Measurements from ENCODE around the gene KIF5C. TPM values are rescaled to one million over a fixed set of nuclear protein-coding genes. Genes with fewer than 3 reads are reported as not detected.

The KIF5C gene
- total RNA-seq, 1 donor from 2014 or later, result 63.1 TPM

- Mint-ChIP-seq H3K9me3 (no peaks in the 10 kb centered on the region), H3K4me3 (no peak overlapping the region), H3K27ac (peak overlapping the region; percentile 26), H3K4me1 (no peaks in the 10 kb centered on the region), H3K27me3 (ENCODE audit: insufficient read depth, low read depth) (peaks cover 7% of the 10 kb centered on the region), H3K36me3 (peaks cover 65% of the 10 kb centered on the region)
- Histone ChIP-seq H3K4me3 (no peak overlapping the region), H3K4me2 (no peak overlapping the region), H4K20me1 (ENCODE audit: low read depth) (peaks cover 14% of the 10 kb centered on the region), H2AFZ (replicated peaks) (no peak overlapping the region), H3K9me3 (ENCODE audit: low read depth) (no peaks in the 10 kb centered on the region), H3K27me3 (no peaks in the 10 kb centered on the region), H3K27ac (no peak overlapping the region), H3K36me3 (peaks cover 12% of the 10 kb centered on the region), H3K4me1 (no peaks in the 10 kb centered on the region), H3K79me2 (ENCODE audit: low read depth) (no peaks in the 10 kb centered on the region), H3F3A (ENCODE audit: low read depth) (no peaks in the 10 kb centered on the region), H3K9ac (no peak overlapping the region)
- TF ChIP-seq EZH2phosphoT487 (IDR thresholded peaks at IDR 0.05) (no peak), EZH2 (IDR thresholded peaks at IDR 0.05) (no peak), CTCF (IDR thresholded peaks at IDR 0.05) (no peak)
- no peak for DNase-seq (ENCODE audit: low spot score)
Observed at GRCh38 chr2:148959745-148960144, 84.7 kb downstream of the KIF5C start.

DNA sequence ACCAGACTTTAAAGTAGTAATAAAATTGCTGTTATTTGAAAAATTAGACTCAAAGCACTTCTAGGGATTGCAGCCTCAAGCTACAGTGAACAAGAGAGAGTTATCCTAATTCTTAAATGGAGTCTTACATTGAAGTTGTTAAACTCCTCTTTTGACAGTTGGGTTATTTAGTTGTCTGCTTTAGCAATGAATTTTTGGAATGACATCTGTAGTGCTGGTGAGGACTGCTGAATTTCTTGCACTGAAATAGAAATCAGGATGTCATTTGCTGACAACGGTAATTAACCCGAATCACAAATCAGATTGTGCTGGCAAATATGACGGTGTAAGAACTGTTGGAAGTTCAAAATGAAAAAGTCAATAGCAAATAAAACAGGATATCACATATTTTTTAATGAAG lies 85.5 kb downstream of the KIF5C start:
- peaks cover 12% of the 10 kb centered on the region for H3K36me3 ChIP-seq
- Mint-ChIP-seq H3K9me3 (no peaks in the 10 kb centered on the region), H3K27me3 (ENCODE audit: insufficient read depth, low read depth) (peaks cover 6% of the 10 kb centered on the region), H3K4me1 (no peaks in the 10 kb centered on the region), H3K36me3 (peaks cover 66% of the 10 kb centered on the region), H3K4me3 (no peak overlapping the region), H3K27ac (no peak overlapping the region)
- no peak overlapping the region for H3K27ac ChIP-seq
- no peaks in the 10 kb centered on the region for H3F3A ChIP-seq (ENCODE audit: low read depth)
- H3K4me1 ChIP-seq, result no peaks in the 10 kb centered on the region
- no peak overlapping the region for H3K4me3 ChIP-seq
- peaks cover 18% of the 10 kb centered on the region for H4K20me1 ChIP-seq (ENCODE audit: low read depth)
- DNase-seq (ENCODE audit: low spot score), result no peak
- H3K9me3 ChIP-seq (ENCODE audit: low read depth), result no peaks in the 10 kb centered on the region
- no peak overlapping the region for H3K4me2 ChIP-seq
- no peak overlapping the region for H2AFZ ChIP-seq (replicated peaks)
- TF ChIP-seq CTCF (IDR thresholded peaks at IDR 0.05), result no peak
- TF ChIP-seq EZH2 (IDR thresholded peaks at IDR 0.05), result no peak
- TF ChIP-seq EZH2phosphoT487 (IDR thresholded peaks at IDR 0.05), result no peak
- no peak overlapping the region for H3K9ac ChIP-seq
- H3K27me3 ChIP-seq, result no peaks in the 10 kb centered on the region
- H3K79me2 ChIP-seq (ENCODE audit: low read depth), result no peaks in the 10 kb centered on the region

GRCh38 chr2:148963461-148963860 lies 88.4 kb downstream of the KIF5C start:
- DNase-seq (ENCODE audit: low spot score), result no peak
- H3K36me3 ChIP-seq, result peaks cover 7% of the 10 kb centered on the region
- no peak overlapping the region for H3K27ac ChIP-seq
- H3K79me2 ChIP-seq (ENCODE audit: low read depth), result no peaks in the 10 kb centered on the region
- H3K9me3 ChIP-seq (ENCODE audit: low read depth), result no peaks in the 10 kb centered on the region
- no peak for TF ChIP-seq EZH2phosphoT487 (IDR thresholded peaks at IDR 0.05)
- no peak for TF ChIP-seq CTCF (IDR thresholded peaks at IDR 0.05)
- no peak for TF ChIP-seq EZH2 (IDR thresholded peaks at IDR 0.05)
- peaks cover 49% of the 10 kb centered on the region for H3K36me3 Mint-ChIP-seq
- H3K4me1 Mint-ChIP-seq, result peaks cover 15% of the 10 kb centered on the region
- H3K9me3 Mint-ChIP-seq, result no peaks in the 10 kb centered on the region
- peaks cover 5% of the 10 kb centered on the region for H3K27me3 Mint-ChIP-seq (ENCODE audit: insufficient read depth, low read depth)
- H3K27ac Mint-ChIP-seq, result no peak overlapping the region
- no peak overlapping the region for H3K9ac ChIP-seq
- no peak overlapping the region for H3K4me3 ChIP-seq
- H3K4me1 ChIP-seq, result peaks cover 14% of the 10 kb centered on the region
- H3K4me3 Mint-ChIP-seq, result no peak overlapping the region
- no peaks in the 10 kb centered on the region for H3K27me3 ChIP-seq
- H2AFZ ChIP-seq (replicated peaks), result no peak overlapping the region
- peaks cover 34% of the 10 kb centered on the region for H4K20me1 ChIP-seq (ENCODE audit: low read depth)
- H3K4me2 ChIP-seq, result no peak overlapping the region
- H3F3A ChIP-seq (ENCODE audit: low read depth), result peaks cover 12% of the 10 kb centered on the region
